Muscle of leg (tissue), 11 donors: Measurements from ENCODE around the gene TMEM44. TPM values are rescaled to one million over a fixed set of nuclear protein-coding genes. Genes with fewer than 3 reads are reported as not detected.

Experiments used
- DNase-seq: peaks from one replicate; pipeline ENCODE4 v3.0.0; 2013
- H3K27ac ChIP-seq: one replicate; pipeline ENCODE4 v1.5.1; 2013; ENCODE audit warnings: mild to moderate bottlenecking, low read length, control low read depth
- H3K27me3 ChIP-seq: one replicate; pipeline ENCODE4 v1.6.1; 2013; ENCODE audit warnings: low read length; ENCODE audit not compliant: control insufficient read depth, insufficient read depth
- H3K36me3 ChIP-seq: one replicate; pipeline ENCODE4 v1.6.1; 2013; ENCODE audit warnings: low read length; ENCODE audit not compliant: control insufficient read depth, insufficient read depth
- H3K4me1 ChIP-seq: one replicate; pipeline ENCODE4 v1.6.1; 2013; ENCODE audit warnings: low read length; ENCODE audit not compliant: control insufficient read depth, insufficient read depth
- H3K4me3 ChIP-seq: one replicate; pipeline ENCODE4 v1.5.1; 2013; ENCODE audit warnings: low read length, control low read depth
- H3K9me3 ChIP-seq: replicated peaks from 2 replicates; pipeline ENCODE4 v1.6.1; 2013; ENCODE audit warnings: low read depth, low read length; ENCODE audit not compliant: control insufficient read depth
- WGBS: methylation state at CpG from one replicate; pipeline ENCODE4 v1.1.5; 2013; ENCODE audit warnings: missing lambda C conversion rate; ENCODE audit not compliant: insufficient coverage; 5-methylcytosine and 5-hydroxymethylcytosine counted together
- polyA plus RNA-seq, 8 donors: library from polyadenylated mRNA; unstranded; fragments of 120-200 nt; gene quantifications; one replicate each; pipeline versions ENCODE4 v1.2.1 to v1.2.3, GENCODE V29; 2013; ENCODE audit warnings: inconsistent platforms in 1 of 8, low replicate concordance in 1 of 8; ENCODE audit not compliant: insufficient read length in 8 of 8, insufficient read depth in 1 of 8
- total RNA-seq: library from RNA; stranded (reverse); fragments of 120-200 nt; gene quantifications from one replicate; pipeline ENCODE4 v1.2.4, GENCODE V29; 2013

TMEM44 gene
- total and polyA plus RNA-seq, 9 donors, result 10.0 to 26.2 (median 20.4) TPM

- H3K4me1 ChIP-seq, result peaks cover 12% of the 10 kb centered on the region
- H3K27me3 ChIP-seq, result no peaks in the 10 kb centered on the region
- peaks cover 62% of the 10 kb centered on the region for H3K36me3 ChIP-seq
- no peak overlapping the region for H3K4me3 ChIP-seq
- peaks cover 2% of the 10 kb centered on the region for H3K9me3 ChIP-seq
- 92% methylated on average over 6 of the region's 6 CpGs for whole genome bisulfite sequencing
- no peak for DNase-seq
- H3K27ac ChIP-seq, result no peak overlapping the region
Measured at GRCh38 chr3:194624956-194625355, 8.3 kb downstream of the TMEM44 start.

GRCh38 chr3:194623449-194624290 is 9.5 kb downstream of the TMEM44 start:
- Histone ChIP-seq H3K27ac (no peak overlapping the region), H3K4me3 (no peak overlapping the region), H3K27me3 (no peaks in the 10 kb centered on the region), H3K36me3 (peaks cover 56% of the 10 kb centered on the region), H3K9me3 (no peaks in the 10 kb centered on the region), H3K4me1 (peaks cover 12% of the 10 kb centered on the region)
- DNase-seq, result no peak
- 89% methylated on average over 24 of the region's 25 CpGs for WGBS

DNA sequence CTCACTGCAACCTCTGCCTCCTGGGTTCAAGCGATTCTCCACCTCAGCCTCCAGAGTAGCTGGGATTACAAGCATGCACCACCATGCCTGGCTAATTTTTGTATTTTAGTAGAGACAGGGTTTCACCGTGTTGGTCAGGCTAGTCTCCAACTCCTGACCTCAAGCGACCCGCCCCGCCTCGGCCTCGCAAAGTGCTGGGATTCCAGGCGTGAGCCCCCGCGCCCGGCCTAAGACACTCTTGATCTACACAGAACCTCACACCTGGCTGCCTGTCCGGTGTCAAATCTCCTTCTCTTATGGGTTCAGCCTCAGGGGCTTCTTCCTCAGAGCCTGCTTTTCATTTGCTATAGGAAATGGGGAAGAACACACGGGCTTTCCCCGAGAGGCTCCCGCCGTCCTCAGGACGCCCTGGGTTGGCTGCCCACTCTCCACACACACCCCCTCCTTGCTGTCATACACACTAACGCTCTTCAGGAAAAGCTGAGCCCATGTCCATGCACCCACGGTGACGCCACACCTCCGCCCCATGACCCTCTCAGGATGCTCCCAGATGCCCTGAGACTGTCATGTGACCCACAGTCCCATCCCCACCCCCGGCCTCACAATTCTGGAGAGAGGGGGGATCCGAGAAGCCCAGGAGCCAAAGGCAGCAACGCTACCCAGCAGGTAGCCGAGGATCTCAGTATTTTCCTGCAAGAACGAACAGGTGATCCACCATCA is 10.4 kb downstream of the TMEM44 start:
- DNase-seq, result no peak
- no peaks in the 10 kb centered on the region for H3K9me3 ChIP-seq
- no peak overlapping the region for H3K27ac ChIP-seq
- peaks cover 12% of the 10 kb centered on the region for H3K4me1 ChIP-seq
- no peak overlapping the region for H3K4me3 ChIP-seq
- 86% methylated on average over 13 of the region's 26 CpGs for WGBS
- peaks cover 49% of the 10 kb centered on the region for H3K36me3 ChIP-seq
- H3K27me3 ChIP-seq, result no peaks in the 10 kb centered on the region

DNA sequence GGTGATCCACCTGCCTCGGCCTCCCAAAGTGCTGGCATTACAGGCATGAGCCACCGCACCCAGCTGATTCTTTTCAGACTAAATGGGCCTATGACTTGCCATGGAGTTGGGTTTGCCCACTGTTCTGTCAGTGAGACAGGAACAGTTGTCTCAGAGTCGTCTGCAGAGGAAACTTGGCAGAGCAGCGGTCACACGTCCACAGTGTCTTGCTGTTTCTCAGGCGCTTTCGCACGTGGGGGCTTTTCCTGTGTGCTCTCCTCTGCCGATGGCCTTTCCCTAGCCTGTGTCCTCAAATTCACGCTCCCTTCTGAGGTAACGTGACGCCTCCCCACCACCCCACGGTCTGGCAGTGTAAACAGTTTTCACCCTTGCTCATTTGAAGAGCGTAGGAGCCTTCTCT is 11.3 kb downstream of the TMEM44 start:
- H3K27me3 ChIP-seq, result no peaks in the 10 kb centered on the region
- no peak overlapping the region for H3K4me3 ChIP-seq
- peaks cover 13% of the 10 kb centered on the region for H3K4me1 ChIP-seq
- peak overlapping the region; percentile 47 for H3K27ac ChIP-seq
- 83% methylated on average over 14 of the region's 14 CpGs for WGBS
- H3K9me3 ChIP-seq, result no peaks in the 10 kb centered on the region
- DNase-seq, result no peak
- H3K36me3 ChIP-seq, result peaks cover 50% of the 10 kb centered on the region

- no peaks in the 10 kb centered on the region for H3K9me3 ChIP-seq
- no peak overlapping the region for H3K27ac ChIP-seq
- H3K4me3 ChIP-seq, result no peak overlapping the region
- no peaks in the 10 kb centered on the region for H3K27me3 ChIP-seq
- 87% methylated on average over 5 of the region's 7 CpGs for WGBS
- peaks cover 45% of the 10 kb centered on the region for H3K36me3 ChIP-seq
- DNase-seq, result no peak
- H3K4me1 ChIP-seq, result peaks cover 28% of the 10 kb centered on the region
Measured at GRCh38 chr3:194620196-194620595, 13.0 kb downstream of the TMEM44 start.

GRCh38 chr3:194619741-194620140 is 13.5 kb downstream of the TMEM44 start:
- no peaks in the 10 kb centered on the region for H3K9me3 ChIP-seq
- H3K36me3 ChIP-seq, result peaks cover 42% of the 10 kb centered on the region
- WGBS, result 93% methylated on average over 6 of the region's 9 CpGs
- H3K27me3 ChIP-seq, result no peaks in the 10 kb centered on the region
- peaks cover 28% of the 10 kb centered on the region for H3K4me1 ChIP-seq
- DNase-seq, result no peak
- H3K4me3 ChIP-seq, result no peak overlapping the region
- H3K27ac ChIP-seq, result no peak overlapping the region

DNA sequence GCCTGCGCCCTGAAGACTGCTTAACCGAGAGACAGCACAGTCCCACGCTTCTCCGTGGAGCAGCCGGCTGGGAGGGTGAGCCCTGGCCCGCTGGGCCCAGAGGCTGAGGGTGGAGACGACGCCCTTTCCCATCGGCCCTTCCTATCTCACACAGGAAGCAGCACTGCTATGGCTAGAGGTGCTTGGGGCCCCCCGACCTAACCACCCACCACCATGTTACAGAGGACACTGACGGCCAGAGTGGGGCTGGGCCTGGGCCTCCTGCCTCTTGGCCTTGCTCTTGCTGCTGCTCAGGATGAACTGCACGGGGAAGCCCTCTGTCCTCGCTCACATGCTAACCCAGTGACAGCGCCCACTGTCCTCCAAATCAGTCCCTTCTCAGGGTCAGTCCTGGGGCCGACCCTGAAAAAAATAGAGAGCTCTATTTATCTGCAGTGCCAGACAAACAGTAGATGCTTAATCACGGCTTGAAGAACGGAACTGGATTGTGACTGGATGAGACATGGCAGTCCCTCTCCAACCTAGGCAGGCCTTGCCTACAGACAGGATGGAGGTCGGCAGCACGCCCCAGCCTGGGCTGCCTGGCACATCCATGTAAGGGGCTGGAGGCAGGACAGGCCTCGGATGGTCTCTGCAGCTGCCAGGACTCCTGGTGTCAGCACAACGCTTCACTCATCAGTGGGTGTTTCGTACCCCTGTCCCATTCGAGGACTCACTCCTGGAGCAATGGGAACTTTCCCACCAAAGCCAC is 14.2 kb downstream of the TMEM44 start:
- Histone ChIP-seq H3K9me3 (no peaks in the 10 kb centered on the region), H3K4me3 (no peak overlapping the region), H3K4me1 (peaks cover 28% of the 10 kb centered on the region), H3K27ac (no peak overlapping the region), H3K36me3 (peaks cover 38% of the 10 kb centered on the region), H3K27me3 (no peaks in the 10 kb centered on the region)
- no peak for DNase-seq
- 74% methylated on average over 15 of the region's 23 CpGs for WGBS

GRCh38 chr3:194617827-194618226 is 15.4 kb downstream of the TMEM44 start:
- Histone ChIP-seq H3K9me3 (no peaks in the 10 kb centered on the region), H3K27ac (no peak overlapping the region), H3K27me3 (no peaks in the 10 kb centered on the region), H3K4me3 (no peak overlapping the region), H3K36me3 (peaks cover 28% of the 10 kb centered on the region), H3K4me1 (peaks cover 28% of the 10 kb centered on the region)
- WGBS, result 71% methylated on average over 5 of the region's 9 CpGs
- DNase-seq, result peak; percentile 46

- Histone ChIP-seq H3K4me1 (peaks cover 28% of the 10 kb centered on the region), H3K36me3 (peaks cover 22% of the 10 kb centered on the region), H3K27me3 (no peaks in the 10 kb centered on the region), H3K27ac (no peak overlapping the region), H3K4me3 (no peak overlapping the region), H3K9me3 (no peaks in the 10 kb centered on the region)
- no peak for DNase-seq
- 96% methylated on average over 13 of the region's 14 CpGs for WGBS
Measured at GRCh38 chr3:194617143-194617671, 16.0 kb downstream of the TMEM44 start.

- 77% methylated on average over 10 of the region's 11 CpGs for WGBS
- peak; percentile 68 for DNase-seq
- Histone ChIP-seq H3K27me3 (no peaks in the 10 kb centered on the region), H3K36me3 (peaks cover 24% of the 10 kb centered on the region), H3K4me3 (no peak overlapping the region), H3K4me1 (peaks cover 16% of the 10 kb centered on the region), H3K27ac (peak overlapping the region; percentile 84), H3K9me3 (no peaks in the 10 kb centered on the region)
Measured at GRCh38 chr3:194615226-194615625, 18.0 kb downstream of the TMEM44 start.
